HG02970 (cell line): ENCODE measurements around the gene PANK3.
"Not testable (repeated sequence)": the region's sequence is repeated elsewhere in the genome, so short reads cannot be mapped to it uniquely, and the experiment has no call there.

Experiments
- ATAC-seq: cut with Tn5 transposase; IDR thresholded peaks from one replicate; pipeline ENCODE4 v1.9.1; 2021; ENCODE audit warnings: mild to moderate bottlenecking, moderate library complexity, moderate number of reproducible peaks; ENCODE audit not compliant: unreplicated experiment, low FRiP score

Gene PANK3

GRCh38 chr5:168553377-168554130 lies 25.6 kb downstream of the PANK3 start:
- no peak for ATAC-seq

GRCh38 chr5:168552146-168552545 lies 27.0 kb downstream of the PANK3 start:
- no peak for ATAC-seq

- ATAC-seq = no peak
These were observed 28.5 kb downstream of the PANK3 start for GRCh38 chr5:168550656-168551055.

- ATAC-seq = no peak
These were observed 29.6 kb downstream of the PANK3 start for GRCh38 chr5:168549554-168549953.

- ATAC-seq = no peak
These were observed 42.0 kb downstream of the PANK3 start for GRCh38 chr5:168537176-168537575.

GRCh38 chr5:168534351-168534750 lies 44.8 kb downstream of the PANK3 start:
- not testable (repeated sequence) for ATAC-seq

- no peak for ATAC-seq
These were observed 46.9 kb downstream of the PANK3 start for GRCh38 chr5:168531987-168532864.

- ATAC-seq = no peak
These were observed 48.0 kb downstream of the PANK3 start for GRCh38 chr5:168531191-168531590.

- ATAC-seq = no peak
These were observed 48.5 kb downstream of the PANK3 start for GRCh38 chr5:168530621-168531150.

- ATAC-seq = no peak
These were observed 49.6 kb downstream of the PANK3 start for GRCh38 chr5:168529374-168530234.

- no peak for ATAC-seq
These were observed 50.4 kb downstream of the PANK3 start, which contains the start of gene FBLL1 for GRCh38 chr5:168528521-168529373. TSS of gene FBLL1 (plus strand) at chr5:168529305. CDS start at chr5:168529505, 200 bp downstream.

GRCh38 chr5:168527756-168528295 lies 51.3 kb downstream of the PANK3 start:
- no peak for ATAC-seq

GRCh38 chr5:168525856-168526255 lies 53.3 kb downstream of the PANK3 start:
- no peak for ATAC-seq

GRCh38 chr5:168513861-168514428 lies 65.2 kb downstream of the PANK3 start:
- no peak for ATAC-seq

- ATAC-seq = no peak
These were observed 76.5 kb downstream of the PANK3 start for GRCh38 chr5:168502563-168503237.
